Measurements from ENCODE around the gene PCYT2. TPM values are rescaled to one million over a fixed set of nuclear protein-coding genes. Genes with fewer than 3 reads are reported as not detected.

Gene PCYT2
- total RNA-seq, 1 experiment from 2014 or later = 51.5 TPM

- Histone ChIP-seq H3K4me3 (replicated peaks in 1 of 2; ENCODE audit: low read depth in 1 of 2, low read length in 2 of 2) (no peak overlapping the region), H2AFZ (ENCODE audit: low read depth, low read length, poor library complexity, severe bottlenecking) (no peak overlapping the region), H3K27ac (ENCODE audit: low read depth, low read length) (no peak overlapping the region; the same call in 1 of the 2 replicates), H3K9me2 (ENCODE audit: insufficient read depth) (no peaks in the 10 kb centered on the region), H3K36me3 (ENCODE audit: control insufficient read depth in 1 of 2, insufficient read depth in 2 of 2, low read length in 2 of 2) (peaks cover 10 to 24% of the 10 kb centered on the region in 2 experiments), H3K9me3 (ENCODE audit: control insufficient read depth in 1 of 2, insufficient read depth in 1 of 2, low read depth in 1 of 2, low read length in 2 of 2) (no peaks in the 10 kb centered on the region), H3K4me2 (ENCODE audit: low read length) (no peak overlapping the region), H3K79me2 (ENCODE audit: insufficient read depth, low read length) (peaks cover 8% of the 10 kb centered on the region; the same call in 1 of the 2 replicates), H3K4me1 (ENCODE audit: control insufficient read depth in 1 of 2, insufficient read depth in 2 of 2, low read length in 2 of 2) (peaks cover 28 to 39% of the 10 kb centered on the region in 2 experiments), H4K20me1 (ENCODE audit: insufficient read depth) (no peaks in the 10 kb centered on the region), H3K27me3 (ENCODE audit: insufficient read depth, low read length) (no peaks in the 10 kb centered on the region), H3K9ac (ENCODE audit: low read length) (no peak overlapping the region)
- DNase-seq (ENCODE audit: low read depth, low spot score) (no peak), ATAC-seq (no peak)
- POLR2A ChIA-PET = no interaction called here
- TF ChIP-seq POLR2A (IDR thresholded peaks at IDR 0.05; ENCODE audit: borderline replicate concordance, extremely low read depth, insufficient read depth, insufficient read length) = no peak
- no peak for TF ChIP-seq ELF1 (IDR thresholded peaks at IDR 0.05; ENCODE audit: borderline replicate concordance, low read depth)
- TF ChIP-seq EZH2 (IDR thresholded peaks at IDR 0.05) = no peak
- TF ChIP-seq CEBPB (IDR thresholded peaks at IDR 0.05; ENCODE audit: low read depth) = no peak
- no peak for TF ChIP-seq MAX (IDR thresholded peaks at IDR 0.05)
- no peak for TF ChIP-seq SIN3A (IDR thresholded peaks at IDR 0.05; ENCODE audit: low read depth)
- TF ChIP-seq SP1 (IDR thresholded peaks at IDR 0.05; ENCODE audit: low read depth) = no peak
- no peak for TF ChIP-seq SRF (IDR thresholded peaks at IDR 0.05; ENCODE audit: low read depth)
- no peak for TF ChIP-seq EGR1 (IDR thresholded peaks at IDR 0.05; ENCODE audit: low read depth)
- no peak for TF ChIP-seq ZBTB33 (IDR thresholded peaks at IDR 0.05; ENCODE audit: extremely low read depth, insufficient replicate concordance, low read length)
- no peak for TF ChIP-seq POLR2AphosphoS5 (IDR thresholded peaks at IDR 0.05; ENCODE audit: low read depth, low read length)
- no peak for TF ChIP-seq ZFX (IDR thresholded peaks at IDR 0.05)
- TF ChIP-seq RAD21 (IDR thresholded peaks at IDR 0.05; ENCODE audit: low read depth) = no peak
- no peak for TF ChIP-seq ZNF274 (IDR thresholded peaks at IDR 0.05; ENCODE audit: low read depth, low read length)
- no peak for TF ChIP-seq CTCF (IDR thresholded peaks at IDR 0.05 in 2 of 3, conservative IDR thresholded peaks at IDR 0.05 in 1 of 3; ENCODE audit: borderline replicate concordance in 1 of 3, insufficient read depth in 1 of 3, low read depth in 2 of 3, low read length in 2 of 3)
- no peak for TF ChIP-seq JUND (IDR thresholded peaks at IDR 0.05)
- no peak for TF ChIP-seq YY1 (IDR thresholded peaks at IDR 0.05; ENCODE audit: extremely low read depth, insufficient replicate concordance, low read depth, low read length)
- TF ChIP-seq REST (IDR thresholded peaks at IDR 0.05; ENCODE audit: low read depth) = no peak
- TF ChIP-seq EZH2phosphoT487 (IDR thresholded peaks at IDR 0.05; ENCODE audit: borderline replicate concordance) = no peak
- intact Hi-C loops (cut with micrococcal nuclease) = no loop called here
- RAD21 ChIA-PET (ENCODE audit: low non-redundant PET in 1 of 2, low total read pairs in 2 of 2, uncharacterized antibody in 2 of 2, unreplicated experiment in 2 of 2) = no interaction called here
- CTCF ChIA-PET = no interaction called here
- BruUV-seq (replicated peaks) = no TSS peak
These were observed 2.0 kb downstream of the PCYT2 start for GRCh38 chr17:81909231-81909630.
